D721Med (cell line): Measurements from ENCODE around the gene AK5.

ENCODE experiments used
- DNase-seq: peaks from one replicate; pipeline ENCODE4 v3.0.0; 2011; ENCODE audit warnings: low spot score; ENCODE audit not compliant: insufficient read length
- FAIRE-seq: peaks from 2 replicates; lab custom pipeline; 2011; peaks lifted over from hg19 to GRCh38; lab: Jason Lieb, UNC
- TF ChIP-seq, protein P1 (sequence below): IDR thresholded peaks from 2 replicates; pipeline ENCODE4 v1.5.1; 2012; ENCODE audit warnings: mild to moderate bottlenecking, control low read depth; ENCODE audit not compliant: insufficient read depth; ENCODE audit errors: missing control alignments

Gene AK5

DNA sequence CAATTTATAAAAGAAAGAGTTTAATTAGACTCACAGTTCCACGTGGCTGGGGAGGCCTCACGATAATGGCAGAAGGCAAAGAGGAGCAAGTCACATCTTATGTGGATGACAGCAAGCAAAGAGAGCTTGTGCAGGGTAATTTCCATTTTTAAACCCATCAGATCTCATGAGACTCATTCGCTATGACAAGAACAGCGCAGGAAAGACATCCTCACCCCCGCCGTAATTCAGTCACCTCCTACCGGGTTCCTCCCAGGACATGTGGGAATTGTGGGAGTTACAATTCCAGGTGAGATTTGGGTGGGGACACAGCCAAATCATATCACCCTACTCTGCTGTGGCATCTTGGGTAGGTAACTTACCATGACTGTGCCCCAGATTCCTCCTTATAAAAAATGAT is 79.8 kb downstream of the AK5 start:
- TF ChIP-seq, protein P1, sequence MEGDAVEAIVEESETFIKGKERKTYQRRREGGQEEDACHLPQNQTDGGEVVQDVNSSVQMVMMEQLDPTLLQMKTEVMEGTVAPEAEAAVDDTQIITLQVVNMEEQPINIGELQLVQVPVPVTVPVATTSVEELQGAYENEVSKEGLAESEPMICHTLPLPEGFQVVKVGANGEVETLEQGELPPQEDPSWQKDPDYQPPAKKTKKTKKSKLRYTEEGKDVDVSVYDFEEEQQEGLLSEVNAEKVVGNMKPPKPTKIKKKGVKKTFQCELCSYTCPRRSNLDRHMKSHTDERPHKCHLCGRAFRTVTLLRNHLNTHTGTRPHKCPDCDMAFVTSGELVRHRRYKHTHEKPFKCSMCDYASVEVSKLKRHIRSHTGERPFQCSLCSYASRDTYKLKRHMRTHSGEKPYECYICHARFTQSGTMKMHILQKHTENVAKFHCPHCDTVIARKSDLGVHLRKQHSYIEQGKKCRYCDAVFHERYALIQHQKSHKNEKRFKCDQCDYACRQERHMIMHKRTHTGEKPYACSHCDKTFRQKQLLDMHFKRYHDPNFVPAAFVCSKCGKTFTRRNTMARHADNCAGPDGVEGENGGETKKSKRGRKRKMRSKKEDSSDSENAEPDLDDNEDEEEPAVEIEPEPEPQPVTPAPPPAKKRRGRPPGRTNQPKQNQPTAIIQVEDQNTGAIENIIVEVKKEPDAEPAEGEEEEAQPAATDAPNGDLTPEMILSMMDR, result no peak
- DNase-seq (no peak), FAIRE-seq (no peak)

- DNase-seq, result no peak
- TF ChIP-seq, protein P1, result no peak
- no peak for FAIRE-seq
These were observed 88.3 kb downstream of the AK5 start for GRCh38 chr1:77370161-77370560.

DNA sequence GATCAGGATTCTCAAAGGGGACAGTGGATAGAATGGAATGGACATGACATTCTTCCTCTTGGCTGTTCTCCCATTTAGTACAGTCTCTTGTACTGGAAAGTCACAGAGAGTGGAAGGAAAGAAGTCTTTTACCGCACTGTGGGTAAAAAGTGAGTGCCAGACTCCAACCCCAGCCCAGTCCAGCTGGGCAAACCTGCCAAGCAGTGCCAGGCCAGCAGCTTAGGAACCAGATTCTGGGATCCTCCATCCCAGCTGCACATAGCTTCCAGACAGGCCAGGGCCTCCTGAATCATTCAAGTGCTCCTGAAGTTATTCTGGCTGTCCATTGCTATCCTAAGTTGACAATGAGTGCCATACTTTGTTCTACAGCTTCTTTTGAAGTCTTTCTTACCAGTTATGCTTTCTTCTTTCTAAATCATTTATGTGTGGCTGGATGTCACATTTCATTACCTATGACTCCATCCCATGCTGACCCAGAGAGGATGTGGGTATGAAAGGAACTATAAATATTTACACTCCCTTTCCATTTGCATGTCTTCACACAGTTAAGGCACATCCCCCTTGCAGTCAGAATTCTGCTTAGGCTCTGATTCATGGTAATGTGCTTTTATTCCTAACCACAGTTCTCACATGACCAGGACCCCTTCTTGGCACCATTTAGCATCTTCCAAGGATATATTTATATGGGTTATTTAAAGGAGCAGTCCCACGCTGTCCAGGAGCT is 88.9 kb downstream of the AK5 start:
- TF ChIP-seq, protein P1, result no peak
- no peak for DNase-seq
- FAIRE-seq, result no peak

- FAIRE-seq (no peak), DNase-seq (no peak)
- TF ChIP-seq, protein P1, result no peak
These were observed 89.6 kb downstream of the AK5 start for GRCh38 chr1:77371396-77371795.

DNA sequence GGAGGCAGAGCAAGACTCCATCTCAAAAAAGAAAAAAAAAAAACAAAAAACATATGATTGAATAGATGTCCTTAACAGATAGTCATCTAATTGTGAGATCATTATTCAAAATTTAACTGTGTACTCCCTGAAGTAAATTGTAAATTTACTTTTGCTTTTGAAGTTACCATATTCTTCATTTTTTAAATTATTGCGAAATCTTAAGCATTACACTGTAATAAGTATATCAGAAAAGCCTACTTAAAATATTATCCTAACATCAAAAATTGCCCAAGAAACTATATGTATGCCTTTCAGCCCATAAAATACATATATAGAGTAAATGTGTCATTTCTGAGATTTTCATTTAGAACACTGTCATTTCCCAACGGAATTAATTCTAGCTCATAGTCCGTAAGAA is 91.9 kb downstream of the AK5 start:
- FAIRE-seq (no peak), DNase-seq (no peak)
- TF ChIP-seq, protein P1, result no peak

DNA sequence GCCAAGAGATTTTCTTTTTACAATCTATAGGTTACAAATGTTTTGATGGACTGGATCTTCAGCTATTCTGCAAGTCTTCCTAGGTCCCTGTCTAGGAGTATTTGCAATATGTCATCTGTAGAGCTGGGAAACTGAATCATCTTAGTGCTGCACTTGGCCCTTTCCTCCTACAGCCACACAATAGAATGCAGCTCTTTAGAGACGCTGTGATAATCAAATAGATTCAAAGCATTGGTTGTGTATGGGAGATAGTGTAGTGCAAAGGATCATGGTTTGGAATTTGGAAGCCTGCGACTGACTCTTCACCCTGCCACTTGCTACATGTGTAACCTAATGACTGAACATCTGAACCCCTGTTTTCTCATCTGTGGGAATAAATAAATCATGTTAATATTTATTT is 93.7 kb downstream of the AK5 start:
- no peak for DNase-seq
- TF ChIP-seq, protein P1, result no peak
- no peak for FAIRE-seq

DNA sequence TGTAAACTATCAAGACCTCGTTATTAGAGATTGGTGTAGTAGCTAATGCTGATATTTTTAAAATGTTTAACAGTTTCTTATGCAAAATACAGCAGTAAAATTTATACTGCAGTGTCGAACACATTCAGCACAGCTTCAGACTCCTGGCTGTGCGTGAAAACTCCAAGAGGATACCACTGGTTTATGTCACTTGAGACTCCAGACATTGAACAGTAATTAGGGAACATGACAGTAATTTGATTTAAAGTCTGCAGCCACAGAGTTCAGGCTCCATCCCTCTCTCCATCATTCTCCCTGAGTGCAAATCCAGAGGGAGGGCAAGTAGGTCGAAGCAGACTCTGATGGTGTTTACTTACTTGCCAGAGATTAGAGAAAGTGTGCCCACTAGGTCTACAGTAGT is 94.2 kb downstream of the AK5 start:
- DNase-seq (no peak), FAIRE-seq (no peak)
- TF ChIP-seq, protein P1, result no peak
